NOMO-1 treated with dmso at 0.1 percent for 144 hours (cell line): Measurements from ENCODE around the gene YEATS2.
A peak's percentile ranks its signal among the peaks of the same experiment; 100 is the strongest.
"Not testable (repeated sequence)": the region's sequence is repeated elsewhere in the genome, so short reads cannot be mapped to it uniquely, and the experiment has no call there.

Experiments used
- DNase-seq: peaks from one replicate; lab custom pipeline; 2025; ENCODE audit not compliant: unreplicated experiment; lab: John Stamatoyannopoulos, UW

YEATS2 gene

DNA sequence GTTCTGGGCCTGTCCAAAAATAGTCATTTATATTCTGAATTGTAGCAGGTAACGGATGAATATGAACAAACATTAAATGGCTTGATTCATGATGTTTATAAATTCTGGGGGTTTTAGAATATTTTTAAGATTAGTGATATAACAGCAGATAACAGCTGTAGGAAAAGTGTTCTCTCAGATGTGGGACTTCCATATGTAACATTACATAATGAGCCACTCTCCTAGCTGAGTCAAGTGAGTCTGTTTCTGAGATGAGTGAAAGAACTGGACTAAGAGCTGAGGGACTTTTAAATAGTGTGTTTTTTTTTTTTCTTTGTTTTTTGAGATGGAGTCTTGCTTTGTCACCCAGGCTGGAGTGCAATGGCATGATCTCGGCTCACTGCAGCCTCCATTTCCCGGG, 13.9 kb downstream of the YEATS2 start:
- DNase-seq: no peak

DNA sequence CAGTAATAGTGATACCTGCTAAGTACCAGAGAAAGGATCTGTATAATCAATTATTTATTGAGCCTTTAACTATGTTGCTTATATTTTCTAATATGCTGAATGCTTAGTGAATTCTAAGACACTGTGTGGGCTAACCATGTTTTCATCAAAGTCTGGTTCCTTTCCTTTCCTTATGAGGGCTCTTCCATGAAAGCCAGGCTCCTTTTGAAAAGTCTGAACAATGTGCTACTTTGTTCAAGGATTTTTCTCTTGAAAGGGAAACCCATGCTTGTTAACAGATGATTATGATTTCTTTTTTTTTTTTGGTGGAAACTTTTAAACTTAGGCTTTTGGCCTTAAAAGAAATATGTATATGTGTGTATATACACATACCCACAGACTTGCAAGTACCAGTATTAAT, 17.0 kb downstream of the YEATS2 start:
- DNase-seq: no peak

DNA sequence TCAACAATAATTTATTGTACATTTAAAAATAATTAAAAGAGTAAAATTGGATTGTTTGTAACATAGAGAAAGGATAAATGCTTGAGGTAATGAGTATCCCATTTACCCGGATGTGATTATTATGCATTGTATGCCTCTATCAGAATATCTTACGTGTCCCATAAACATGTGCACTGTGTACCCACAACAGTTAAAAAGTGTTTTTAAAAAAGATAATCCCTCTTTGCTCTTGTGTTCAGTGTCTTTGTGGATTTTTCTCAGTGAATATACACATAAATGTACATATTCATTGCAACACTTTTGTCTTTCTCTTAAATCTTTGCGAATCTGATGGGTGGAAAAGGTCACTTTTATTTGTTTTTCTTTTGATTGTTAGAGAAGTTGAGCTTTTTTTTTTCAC, 20.4 kb downstream of the YEATS2 start:
- DNase-seq: no peak

DNA sequence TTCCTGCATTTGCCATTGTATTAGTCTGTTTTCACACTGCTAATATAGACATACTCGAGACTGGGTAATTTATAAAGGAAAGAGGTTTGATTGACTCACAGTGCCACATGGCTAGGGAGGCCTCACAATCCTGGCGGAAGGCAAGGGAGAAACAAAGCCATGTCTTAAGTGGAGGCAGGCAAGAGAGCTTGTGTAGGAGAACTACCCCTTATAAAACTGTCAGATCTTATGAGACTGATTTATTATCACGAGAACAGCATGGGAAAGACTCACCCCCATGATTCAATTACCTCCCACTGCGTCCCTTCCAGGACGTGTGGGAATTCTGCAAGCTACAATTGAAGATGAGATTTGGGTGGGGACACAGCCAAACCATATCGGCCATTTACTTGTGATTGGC, 27.8 kb downstream of the YEATS2 start:
- DNase-seq: no peak

DNA sequence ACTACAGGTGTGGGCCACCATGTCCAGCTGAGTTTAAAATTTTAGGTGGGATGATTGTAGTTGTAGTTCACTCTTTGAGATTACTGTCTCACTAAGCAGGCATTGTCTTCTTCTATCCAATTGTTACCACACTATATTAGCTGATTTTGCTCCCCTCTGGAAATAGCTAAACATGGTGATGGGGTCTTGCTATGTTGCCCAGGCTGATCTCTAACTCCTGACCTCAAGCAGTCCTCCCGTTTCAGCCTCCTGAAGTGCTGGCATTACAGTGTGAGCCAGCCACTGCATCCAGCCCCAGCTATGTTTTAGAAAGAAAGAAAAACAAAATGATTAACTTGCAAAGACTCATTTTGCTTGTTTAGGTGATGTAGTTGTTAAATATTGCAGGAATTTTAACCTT, 30.6 kb downstream of the YEATS2 start:
- DNase-seq: no peak

DNA sequence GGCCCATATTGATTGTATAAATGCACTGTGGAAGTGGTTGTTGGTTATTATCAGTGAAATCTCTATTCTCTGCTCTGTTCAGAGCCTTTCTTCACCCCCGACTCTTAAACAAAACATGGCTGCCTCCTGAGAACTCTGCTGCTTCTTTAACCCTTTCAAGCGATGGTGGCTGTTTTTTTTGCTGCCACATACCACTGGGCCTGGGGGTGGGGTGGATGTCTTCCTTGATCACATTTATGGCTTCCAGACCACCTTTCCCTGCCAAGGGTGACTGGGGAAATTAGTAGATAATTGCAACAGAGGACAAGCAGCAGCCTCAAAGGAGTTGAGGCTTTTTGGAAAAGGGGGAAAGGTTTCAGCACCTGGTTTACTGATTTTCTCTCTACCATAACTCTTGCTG, 32.8 kb downstream of the YEATS2 start:
- DNase-seq: no peak

DNA sequence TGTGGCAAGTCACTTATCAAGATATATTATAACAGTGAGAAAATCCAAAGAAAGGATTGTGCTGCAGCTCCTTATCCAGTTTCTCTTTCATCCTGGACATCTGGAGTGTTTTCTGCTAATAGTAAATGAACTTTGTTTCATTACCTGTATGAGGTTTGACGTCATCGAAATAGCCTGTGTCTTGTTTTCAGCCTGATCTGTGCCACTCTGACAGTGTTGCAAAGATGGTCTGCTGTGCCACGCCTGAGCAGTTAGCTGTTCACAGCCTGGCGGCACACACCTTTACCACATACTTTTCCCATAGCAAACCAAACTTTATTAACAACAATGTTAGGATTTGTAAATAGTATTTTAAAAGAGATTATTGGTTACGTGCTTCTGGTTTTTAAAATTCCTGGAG, 34.0 kb downstream of the YEATS2 start:
- DNase-seq: no peak

DNA sequence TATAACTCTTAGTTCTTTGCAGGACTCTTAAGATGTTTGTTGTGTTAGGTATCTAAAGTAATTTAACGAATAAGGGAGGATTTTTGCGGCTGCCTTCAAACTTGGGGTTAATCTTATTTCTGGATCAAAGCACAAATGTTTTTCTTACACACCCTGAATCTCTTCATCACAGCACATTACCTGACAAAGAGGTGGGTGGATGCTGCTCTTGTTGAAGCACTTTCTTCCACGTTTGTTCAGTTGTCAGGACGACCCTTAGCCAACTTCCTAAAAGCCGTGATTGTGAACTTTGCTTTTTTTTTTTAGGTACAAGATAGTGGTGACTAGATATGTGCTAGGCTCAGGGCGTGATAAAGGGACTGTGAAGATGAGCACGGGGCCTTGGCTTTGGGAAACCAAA, 36.0 kb downstream of the YEATS2 start:
- DNase-seq: no peak

DNA sequence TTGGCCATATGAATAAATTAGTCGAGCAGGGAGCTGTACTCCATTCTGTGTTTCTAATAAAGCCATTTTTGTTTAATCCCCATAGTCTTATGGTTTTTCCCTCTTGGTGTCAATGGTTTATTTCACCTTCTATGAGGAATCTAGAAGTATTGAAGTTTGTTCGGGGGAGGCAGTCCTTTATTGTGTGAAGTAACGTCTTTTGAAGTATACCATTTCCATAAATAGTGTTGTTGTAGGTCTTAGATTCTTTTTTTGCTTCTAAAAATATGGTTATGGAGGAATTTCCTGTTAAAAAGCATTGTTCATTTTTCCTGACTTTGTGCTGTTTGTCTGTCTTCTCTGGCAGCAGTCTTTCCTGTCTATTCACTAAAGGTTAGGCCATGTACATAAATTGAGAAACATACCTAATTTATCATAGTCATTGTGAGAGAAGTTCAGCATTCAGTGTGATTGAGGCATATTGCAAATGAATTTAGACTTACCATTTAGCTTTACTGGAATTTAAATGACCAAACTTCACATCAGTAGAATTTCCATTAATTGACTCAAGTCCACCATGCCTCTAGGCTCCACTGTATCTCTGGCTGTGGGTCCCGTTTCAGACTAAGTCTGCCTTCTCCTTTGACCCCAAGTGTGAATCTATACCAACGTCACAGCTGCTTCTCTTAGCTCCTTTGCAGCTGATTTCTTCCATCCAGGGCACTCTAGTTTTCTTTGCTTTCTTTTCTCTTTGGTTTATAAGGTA, 37.3 kb downstream of the YEATS2 start:
- DNase-seq: no peak

DNA sequence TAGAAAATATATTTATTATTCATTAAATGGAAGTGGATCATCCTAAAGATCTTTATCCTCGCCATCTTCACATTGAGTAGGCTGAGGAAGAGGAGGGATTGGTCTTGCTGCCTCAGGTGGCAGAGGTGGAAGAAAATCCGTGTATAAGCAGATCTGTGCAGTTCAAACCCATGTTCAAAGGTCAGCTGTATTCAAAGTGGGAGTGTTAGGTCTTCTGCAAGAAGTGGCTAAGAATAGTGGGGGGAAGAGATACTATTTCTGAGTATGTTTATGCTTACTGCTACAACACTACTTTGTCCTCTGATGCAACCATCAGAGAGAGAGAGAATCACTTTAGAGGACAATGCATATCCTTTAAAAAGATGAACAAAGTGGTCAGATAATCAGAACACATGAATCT, 39.5 kb downstream of the YEATS2 start:
- DNase-seq: no peak

DNA sequence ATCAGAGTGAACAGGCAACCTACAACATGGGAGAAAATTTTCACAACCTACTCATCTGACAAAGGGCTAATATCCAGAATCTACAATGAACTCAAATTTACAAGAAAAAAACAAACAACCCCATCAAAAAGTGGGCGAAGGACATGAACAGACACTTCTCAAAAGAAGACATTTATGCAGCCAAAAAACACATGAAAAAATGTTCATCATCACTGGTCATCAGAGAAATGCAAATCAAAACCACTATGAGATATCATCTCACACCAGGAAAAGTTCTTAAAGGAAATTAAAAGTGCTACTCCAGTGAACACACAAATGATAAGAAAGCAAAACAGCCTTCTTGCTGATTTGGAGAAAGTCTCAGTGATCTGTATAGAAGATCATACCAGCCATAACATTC, 42.6 kb downstream of the YEATS2 start:
- DNase-seq: not testable (repeated sequence)

DNA sequence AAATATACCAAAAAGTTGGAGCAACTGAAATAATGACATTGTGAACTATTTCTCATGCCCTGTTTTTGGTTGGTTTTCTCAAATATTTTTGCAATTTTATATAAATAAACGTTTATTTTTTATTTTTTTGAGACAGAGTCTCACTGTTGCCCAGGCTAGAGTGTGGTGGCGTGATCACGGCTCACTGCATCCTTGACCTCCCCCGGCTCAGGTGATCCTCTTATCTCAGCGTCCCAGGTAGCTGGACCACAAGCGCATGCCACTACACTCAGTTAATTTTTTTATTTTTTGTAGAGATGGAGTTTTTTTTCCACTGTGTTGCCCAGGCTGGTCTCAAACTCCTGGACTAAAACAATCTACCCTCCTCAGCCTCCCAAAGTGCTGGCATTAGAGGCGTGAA, 45.6 kb downstream of the YEATS2 start:
- no peak for DNase-seq

DNA sequence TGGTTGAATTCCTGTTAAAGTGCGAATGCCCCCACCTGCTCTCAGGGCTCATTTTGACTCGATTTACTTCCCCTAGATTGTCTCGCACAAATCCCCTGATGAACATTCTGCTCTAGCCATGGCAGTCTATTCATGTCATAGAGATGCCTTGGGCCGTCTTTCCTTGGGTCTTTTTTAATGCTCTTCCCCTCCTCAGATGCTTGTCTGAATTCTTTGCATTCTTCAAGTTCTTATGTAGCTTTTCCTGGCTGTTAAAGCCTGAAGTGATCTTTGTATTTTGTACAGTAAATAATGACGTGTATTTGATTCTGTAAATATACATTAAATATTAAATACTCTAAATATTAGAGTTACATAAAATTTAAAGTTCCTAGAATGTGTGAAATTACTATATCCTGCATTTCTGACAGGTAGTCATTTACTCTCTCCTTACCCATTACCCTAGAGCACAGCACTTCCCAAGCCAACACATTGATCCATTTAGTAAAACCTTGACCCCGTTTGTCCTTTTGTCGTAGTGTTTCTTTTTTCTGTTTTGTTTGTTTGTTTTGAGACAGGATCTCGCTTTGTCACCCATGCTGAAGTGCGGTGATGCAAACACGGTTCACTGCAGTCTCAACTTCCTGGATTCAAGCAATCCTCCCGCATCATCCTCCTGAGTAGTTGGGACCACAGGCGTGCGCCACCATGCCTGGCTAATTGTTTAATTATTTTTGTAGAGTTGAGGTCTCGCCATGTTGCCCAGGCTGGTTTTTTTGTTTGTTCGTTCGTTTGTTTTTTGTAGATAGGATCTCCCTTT, 47.9 kb downstream of the YEATS2 start:
- DNase-seq: no peak

DNA sequence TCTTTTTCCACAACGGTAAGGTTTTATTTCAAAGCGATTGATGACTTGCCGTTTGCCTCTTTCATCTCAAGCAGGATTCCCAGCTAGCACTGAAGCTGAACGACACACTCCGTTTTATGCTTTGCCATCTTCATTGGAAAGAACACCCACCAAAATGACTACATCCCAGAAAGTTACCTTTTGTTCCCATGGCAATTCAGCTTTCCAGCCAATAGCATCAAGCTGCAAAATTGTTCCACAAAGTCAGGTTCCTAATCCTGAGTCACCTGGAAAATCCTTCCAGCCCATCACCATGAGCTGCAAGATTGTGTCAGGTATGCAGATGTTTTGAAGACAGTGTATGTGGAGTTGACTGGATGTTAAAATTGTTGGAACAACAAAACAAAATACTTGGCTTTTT, 56.5 kb downstream of the YEATS2 start:
- no peak for DNase-seq

DNA sequence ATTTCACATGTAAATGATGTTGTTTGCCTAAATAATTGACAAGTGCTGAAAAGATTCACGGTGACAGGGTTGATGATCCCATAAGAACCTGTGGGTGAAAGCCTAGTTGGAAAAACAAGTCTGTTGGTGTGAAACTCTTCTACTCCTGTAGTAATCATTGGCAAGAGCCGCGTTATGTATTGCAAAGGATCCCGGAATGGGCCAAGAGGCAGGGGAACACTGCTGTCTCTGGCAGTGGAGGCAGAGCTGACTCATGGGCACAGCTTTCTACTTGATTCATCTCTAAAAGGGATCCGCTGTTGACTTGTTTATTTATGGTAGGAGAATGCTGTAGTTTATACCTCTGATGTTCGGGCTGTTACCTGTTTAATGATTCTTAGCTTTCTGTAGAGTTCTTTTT, 64.7 kb downstream of the YEATS2 start:
- DNase-seq: no peak

DNA sequence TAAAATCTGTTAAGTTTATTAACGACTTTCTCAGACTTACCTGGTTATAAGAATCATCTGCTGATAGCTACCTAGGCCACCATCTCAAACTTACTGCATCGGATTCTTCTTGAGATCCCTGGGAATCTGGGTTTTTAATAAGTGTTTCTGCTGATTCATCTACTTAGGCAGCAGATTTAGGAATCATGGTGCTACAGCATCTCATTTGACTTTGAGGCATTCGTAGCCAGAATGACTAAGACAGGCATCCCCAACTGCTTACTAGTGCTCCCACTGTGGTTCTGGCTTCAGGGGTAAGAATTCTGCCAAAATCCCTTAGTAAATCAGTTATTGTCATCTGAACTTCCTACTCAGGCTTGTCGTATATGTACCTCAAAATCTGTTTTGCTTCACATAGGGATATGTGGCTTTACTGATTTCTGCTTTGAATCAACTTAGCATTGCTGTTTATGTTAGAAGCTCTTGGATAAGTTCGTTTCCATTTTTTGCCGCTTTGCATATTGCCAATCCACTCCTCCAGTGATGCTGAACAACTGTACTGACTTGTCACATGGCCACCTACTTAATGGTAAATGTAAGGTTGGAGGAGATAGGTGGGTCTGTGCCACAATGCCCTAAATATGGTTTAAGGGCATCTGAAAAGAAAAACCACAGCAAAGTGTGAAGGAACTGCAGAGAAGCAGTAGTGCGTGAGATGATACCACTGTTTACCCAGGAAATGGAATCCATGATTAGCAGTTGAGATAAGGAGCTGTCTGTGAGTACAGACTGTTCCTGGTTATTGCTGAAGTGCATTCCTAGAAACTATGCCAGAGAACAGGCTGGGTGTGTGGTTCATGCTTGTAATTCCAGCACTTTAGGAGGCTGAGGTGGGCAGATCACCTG, 67.5 kb downstream of the YEATS2 start:
- DNase-seq: no peak

DNA sequence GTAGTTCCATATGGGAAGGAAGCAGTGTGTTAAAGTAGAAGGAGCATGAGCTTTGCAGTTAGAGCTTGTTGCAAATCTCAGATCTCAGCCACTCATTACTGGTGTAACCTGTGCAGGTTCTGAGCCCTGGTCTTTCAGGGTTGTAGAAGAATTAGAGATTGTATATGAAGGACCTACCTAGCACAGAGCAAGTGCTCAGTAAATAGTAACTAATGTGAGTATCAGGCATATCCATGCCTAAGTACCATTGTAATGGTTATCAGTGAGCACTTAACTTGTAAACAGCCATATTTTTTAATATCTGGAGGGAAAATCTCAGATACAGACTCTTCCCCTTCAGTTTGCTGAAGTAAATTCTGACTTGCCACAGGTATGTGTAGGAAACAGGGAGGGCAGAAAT, 68.5 kb downstream of the YEATS2 start:
- no peak for DNase-seq

DNA sequence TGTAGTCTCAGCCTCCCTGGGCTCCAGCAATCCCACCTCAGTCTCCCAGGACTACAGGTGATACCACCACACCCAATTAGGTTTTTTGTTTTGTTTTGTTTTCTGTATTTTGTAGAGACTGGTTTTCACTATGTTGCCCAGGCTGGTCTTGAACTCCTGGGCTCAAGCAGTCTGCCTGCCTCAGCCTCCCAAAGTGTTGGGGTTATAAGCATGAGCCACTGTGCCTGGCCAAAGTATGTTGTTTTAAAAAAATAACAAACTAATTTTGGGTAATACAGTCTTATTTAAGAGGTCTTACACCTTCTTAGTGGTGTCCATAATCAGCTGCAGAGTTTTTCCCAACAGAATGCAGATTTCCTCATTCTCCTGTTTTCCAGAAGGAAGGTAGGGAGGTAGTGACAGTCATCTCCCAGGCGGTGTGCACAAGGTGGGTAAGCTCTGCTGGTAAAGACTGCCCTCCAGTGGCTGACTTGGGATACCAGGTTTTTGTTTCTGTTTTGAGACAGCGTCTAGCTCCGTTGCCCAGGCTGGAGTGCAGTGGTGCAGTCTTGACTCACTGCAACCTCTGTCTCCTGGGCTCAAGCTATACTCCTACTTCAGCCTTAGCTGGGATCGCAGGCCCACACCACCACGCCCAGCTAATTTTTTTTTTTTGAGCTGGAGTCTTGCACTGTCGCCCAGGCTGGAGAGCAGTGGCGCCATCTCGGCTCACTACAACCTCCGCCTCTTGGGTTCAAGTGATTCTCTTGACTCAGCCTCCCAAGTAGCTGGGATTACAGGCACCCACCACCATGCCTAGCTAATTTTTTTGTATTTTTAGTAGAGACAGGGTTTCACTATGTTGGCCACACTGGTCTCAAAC, 69.4 kb downstream of the YEATS2 start:
- peak; percentile 47 for DNase-seq

DNA sequence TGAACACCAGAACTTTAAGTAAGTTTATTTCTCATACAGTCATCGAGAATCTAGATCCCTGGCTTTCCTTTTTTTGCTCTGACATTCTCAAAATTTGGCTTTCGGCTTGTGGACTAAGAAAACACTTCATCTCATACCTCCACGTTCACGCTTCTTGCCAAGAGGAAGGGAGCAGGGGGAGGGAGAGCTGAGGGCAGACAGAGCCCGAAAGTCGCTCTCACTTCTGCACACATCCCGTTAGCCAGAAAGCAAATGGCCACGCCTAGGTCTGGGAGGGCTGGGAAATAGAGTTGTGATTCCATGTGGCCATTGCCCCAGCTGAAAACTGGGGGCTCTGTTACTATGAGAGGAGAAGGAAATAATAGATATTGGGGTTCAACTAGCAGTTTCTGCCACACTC, 70.5 kb downstream of the YEATS2 start:
- DNase-seq: no peak

DNA sequence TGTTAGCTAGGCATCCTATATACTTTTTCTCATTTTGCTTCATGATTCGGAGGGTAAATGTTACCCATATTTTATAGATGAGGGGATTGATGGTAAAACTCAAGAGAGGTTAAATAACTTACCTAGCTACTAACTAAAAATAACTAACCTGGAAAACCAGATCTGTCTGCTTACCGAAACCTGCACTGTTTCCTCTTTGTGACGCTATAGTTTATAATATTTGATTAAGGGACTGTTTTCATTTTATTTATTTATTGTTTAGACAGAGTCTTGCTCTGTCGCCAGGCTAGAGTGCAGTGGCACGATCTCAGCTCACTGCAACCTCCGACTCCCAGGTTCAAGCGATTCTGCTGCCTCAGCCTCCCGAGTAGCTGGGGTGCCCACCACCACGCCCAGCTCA, 71.9 kb downstream of the YEATS2 start:
- no peak for DNase-seq

DNA sequence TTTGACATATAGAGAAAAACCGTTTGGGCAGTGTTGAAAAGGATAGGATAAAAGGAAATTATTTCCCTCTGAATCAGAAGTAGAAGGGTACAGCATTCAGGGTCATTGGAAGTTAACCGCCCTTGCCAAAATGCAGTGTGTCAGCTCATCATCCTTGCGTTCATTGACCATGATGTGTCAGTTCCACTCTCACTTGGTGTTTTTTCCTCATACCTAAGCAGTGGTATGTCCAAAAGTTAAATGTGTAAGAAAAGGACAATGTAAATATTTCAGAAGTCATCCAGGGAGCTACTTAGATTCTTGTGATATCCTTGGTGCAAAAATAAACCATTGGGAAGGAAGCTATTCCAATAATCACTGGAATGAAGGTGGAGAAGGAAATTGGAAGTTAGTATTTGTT, 77.0 kb downstream of the YEATS2 start:
- no peak for DNase-seq
